CD14-positive monocyte (primary cell): ENCODE measurements around the gene GPC6. TPM values are rescaled to one million over a fixed set of nuclear protein-coding genes. Genes with fewer than 3 reads are reported as not detected.

Experiments
- DNase-seq, 3 donors: peaks; one replicate each; pipeline ENCODE4 v3.0.0-alpha.2; 2011 to 2022
- H2AFZ ChIP-seq: 2 replicates; pipeline ENCODE4 v1.6.0; 2012; ENCODE audit warnings: mild to moderate bottlenecking, low read depth, low read length, inconsistent platforms; ENCODE audit not compliant: insufficient read depth, poor library complexity, severe bottlenecking
- H3K27ac ChIP-seq, 2 donors: 1 replicate in 1 of 2; 2 replicates in 1 of 2; pipeline ENCODE4 v1.5.1; 2012 to 2013; ENCODE audit warnings: low read length in 2 of 2, control low read depth in 1 of 2, inconsistent platforms in 1 of 2, low read depth in 1 of 2, mild to moderate bottlenecking in 1 of 2
- H3K27me3 ChIP-seq, 2 donors: one replicate each; pipeline versions ENCODE4 v1.6.0 to v1.6.1; 2011 to 2013; ENCODE audit warnings: low read length in 2 of 2; ENCODE audit not compliant: control insufficient read depth in 2 of 2, insufficient read depth in 2 of 2
- H3K36me3 ChIP-seq, 2 donors: replicated peaks in 1 of 2; 1 replicate in 1 of 2; 2 replicates in 1 of 2; pipeline versions ENCODE4 v1.5.1 to v1.6.1; 2012 to 2013; ENCODE audit warnings: low read length in 2 of 2, control low read depth in 1 of 2, inconsistent platforms in 1 of 2, mild to moderate bottlenecking in 1 of 2; ENCODE audit not compliant: insufficient read depth in 2 of 2, control insufficient read depth in 1 of 2
- H3K4me1 ChIP-seq, 2 donors: 1 replicate in 1 of 2; 2 replicates in 1 of 2; pipeline versions ENCODE4 v1.5.1 to v1.6.1; 2012 to 2013; ENCODE audit warnings: low read length in 2 of 2, control low read depth in 1 of 2, inconsistent platforms in 1 of 2, mild to moderate bottlenecking in 1 of 2, moderate library complexity in 1 of 2; ENCODE audit not compliant: insufficient read depth in 2 of 2, control insufficient read depth in 1 of 2
- H3K4me2 ChIP-seq: replicated peaks from 2 replicates; pipeline ENCODE3; 2012; ENCODE audit warnings: low read length, moderate library complexity, mild to moderate bottlenecking; ENCODE audit not compliant: poor library complexity, severe bottlenecking; ENCODE audit errors: extremely low read depth
- H3K4me3 ChIP-seq, 3 experiments: fragments of 200-600 bp in 1 of 3; sonication (generic) in 1 of 3; replicated peaks in 1 of 3; 1 replicate in 2 of 3; 2 replicates in 1 of 3; pipeline ENCODE4 v1.5.1; 2011 to 2013; ENCODE audit warnings: low read length in 3 of 3, mild to moderate bottlenecking in 3 of 3, control low read depth in 2 of 3, low read depth in 2 of 3, inconsistent platforms in 1 of 3, moderate library complexity in 1 of 3
- H3K79me2 ChIP-seq: 2 replicates; pipeline ENCODE4 v1.6.0; 2012; ENCODE audit warnings: mild to moderate bottlenecking, control low read depth, inconsistent platforms, low read length, moderate library complexity; ENCODE audit not compliant: insufficient read depth
- H3K9ac ChIP-seq: 2 replicates; pipeline ENCODE4 v1.6.0; 2017; ENCODE audit warnings: low read length, mild to moderate bottlenecking; ENCODE audit not compliant: insufficient read depth, poor library complexity, severe bottlenecking
- H3K9me3 ChIP-seq, 2 donors: replicated peaks in 1 of 2; 1 replicate in 1 of 2; 2 replicates in 1 of 2; pipeline versions ENCODE4 v1.5.1 to v1.6.1; 2012 to 2013; ENCODE audit warnings: low read length in 2 of 2, control low read depth in 1 of 2; ENCODE audit not compliant: control insufficient read depth in 1 of 2, insufficient read depth in 1 of 2
- H4K20me1 ChIP-seq: 2 replicates; pipeline ENCODE4 v1.6.0; 2012; ENCODE audit warnings: mild to moderate bottlenecking, low read length, control low read depth, moderate library complexity; ENCODE audit not compliant: insufficient read depth
- H3K27ac Mint-ChIP-seq, 7 donors: one replicate each; pipeline ENCODE4 v1.8.0; 2020; ENCODE audit warnings: mild to moderate bottlenecking in 7 of 7, mixed read lengths in 7 of 7, moderate library complexity in 6 of 7, inconsistent platforms in 2 of 7
- H3K27me3 Mint-ChIP-seq, 3 donors: one replicate each; pipeline ENCODE4 v1.8.0; 2021 to 2022; ENCODE audit warnings: low read depth in 3 of 3, mild to moderate bottlenecking in 3 of 3, mixed read lengths in 3 of 3, moderate library complexity in 3 of 3, inconsistent platforms in 1 of 3
- H3K36me3 Mint-ChIP-seq, 2 donors: one replicate each; pipeline ENCODE4 v1.8.0; 2020; ENCODE audit warnings: mixed read lengths in 2 of 2, inconsistent platforms in 1 of 2, mild to moderate bottlenecking in 1 of 2
- H3K4me1 Mint-ChIP-seq: one replicate; pipeline ENCODE4 v1.8.0; 2020; ENCODE audit warnings: mild to moderate bottlenecking, mixed read lengths
- H3K4me3 Mint-ChIP-seq, 2 donors: one replicate each; pipeline ENCODE4 v1.8.0; 2020; ENCODE audit warnings: mild to moderate bottlenecking in 2 of 2, mixed read lengths in 2 of 2, moderate library complexity in 1 of 2
- H3K9me3 Mint-ChIP-seq, 7 donors: one replicate each; pipeline ENCODE4 v1.8.0; 2020 to 2022; ENCODE audit warnings: mixed read lengths in 7 of 7, mild to moderate bottlenecking in 6 of 7, moderate library complexity in 6 of 7, inconsistent platforms in 2 of 7
- WGBS: methylation state at CpG from one replicate; pipeline ENCODE4 v1.1.5; 2013; ENCODE audit warnings: missing lambda C conversion rate; ENCODE audit not compliant: insufficient coverage; 5-methylcytosine and 5-hydroxymethylcytosine counted together
- intact Hi-C, 2 donors: fragments of 100-400 bp; cut with micrococcal nuclease; formaldehyde crosslinking; loops; one replicate each; pipeline versions ENCODE4 v1.15.0 to v1.15.1; 2023
- polyA plus RNA-seq, 3 donors: library from polyadenylated mRNA; depleted of rRNA in 1 of 3; unstranded in 2 of 3; stranded (reverse) in 1 of 3; fragments of 300-500 nt in 2 of 3; fragments of >200 nt in 1 of 3; fragmentation: Illumina TruSeq in 2 of 3; gene quantifications; 1 replicate in 2 of 3; 2 replicates in 1 of 3; pipeline ENCODE4 v1.2.3, GENCODE V29; 2012 to 2021
- TF ChIP-seq, protein P1 (sequence below): fragments of 200-600 bp; IDR thresholded peaks from one replicate; pipeline ENCODE4 v1.8.0; 2022; ENCODE audit warnings: antibody characterized with exemption, mild to moderate bottlenecking

Gene GPC6
- polyA plus RNA-seq, 3 donors: not detected

GRCh38 chr13:93621051-93621450, 394.4 kb downstream of the GPC6 start:
- Mint-ChIP-seq H3K27ac (no peak overlapping the region), H3K36me3 (no peaks in the 10 kb centered on the region), H3K4me3 (no peak overlapping the region), H3K27me3 (peaks cover 0 to 3% (median 0%) of the 10 kb centered on the region in 3 donors), H3K9me3 (peaks cover 0 to 6% (median 2%) of the 10 kb centered on the region in 7 donors), H3K4me1 (no peaks in the 10 kb centered on the region)
- Histone ChIP-seq H3K4me1 (no peaks in the 10 kb centered on the region), H4K20me1 (no peaks in the 10 kb centered on the region), H3K27ac (no peak overlapping the region), H3K36me3 (no peaks in the 10 kb centered on the region), H3K79me2 (no peaks in the 10 kb centered on the region), H2AFZ (no peak overlapping the region), H3K27me3 (no peaks in the 10 kb centered on the region), H3K4me2 (no peak overlapping the region), H3K9me3 (no peaks in the 10 kb centered on the region), H3K4me3 (no peak overlapping the region), H3K9ac (no peak overlapping the region)
- 100% methylated on average over 1 of the region's 2 CpGs for WGBS
- intact Hi-C loops: no loop called here
- DNase-seq: no peak
- TF ChIP-seq, protein P1, sequence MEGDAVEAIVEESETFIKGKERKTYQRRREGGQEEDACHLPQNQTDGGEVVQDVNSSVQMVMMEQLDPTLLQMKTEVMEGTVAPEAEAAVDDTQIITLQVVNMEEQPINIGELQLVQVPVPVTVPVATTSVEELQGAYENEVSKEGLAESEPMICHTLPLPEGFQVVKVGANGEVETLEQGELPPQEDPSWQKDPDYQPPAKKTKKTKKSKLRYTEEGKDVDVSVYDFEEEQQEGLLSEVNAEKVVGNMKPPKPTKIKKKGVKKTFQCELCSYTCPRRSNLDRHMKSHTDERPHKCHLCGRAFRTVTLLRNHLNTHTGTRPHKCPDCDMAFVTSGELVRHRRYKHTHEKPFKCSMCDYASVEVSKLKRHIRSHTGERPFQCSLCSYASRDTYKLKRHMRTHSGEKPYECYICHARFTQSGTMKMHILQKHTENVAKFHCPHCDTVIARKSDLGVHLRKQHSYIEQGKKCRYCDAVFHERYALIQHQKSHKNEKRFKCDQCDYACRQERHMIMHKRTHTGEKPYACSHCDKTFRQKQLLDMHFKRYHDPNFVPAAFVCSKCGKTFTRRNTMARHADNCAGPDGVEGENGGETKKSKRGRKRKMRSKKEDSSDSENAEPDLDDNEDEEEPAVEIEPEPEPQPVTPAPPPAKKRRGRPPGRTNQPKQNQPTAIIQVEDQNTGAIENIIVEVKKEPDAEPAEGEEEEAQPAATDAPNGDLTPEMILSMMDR: no peak

DNA sequence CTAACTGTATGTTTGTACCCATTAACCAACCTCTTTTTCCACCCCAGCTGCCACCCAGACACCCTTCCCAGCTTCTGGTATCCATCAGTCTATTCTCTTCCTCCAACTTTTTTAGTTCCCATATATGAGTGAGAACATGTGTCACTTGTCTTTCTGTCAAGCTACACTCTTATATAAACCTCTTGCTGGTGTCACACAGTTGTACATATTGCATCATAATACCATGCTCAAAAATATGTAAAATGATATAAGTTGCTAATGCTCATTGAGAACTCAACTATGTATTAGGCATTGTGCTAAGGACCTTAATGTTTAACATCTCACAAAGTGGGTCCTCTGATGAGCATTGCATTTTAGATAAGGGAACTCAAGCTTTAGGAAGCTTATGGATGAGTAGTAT, 395.4 kb downstream of the GPC6 start:
- H4K20me1 ChIP-seq: no peaks in the 10 kb centered on the region
- H3K9me3 Mint-ChIP-seq: peaks cover 0 to 6% (median 3%) of the 10 kb centered on the region in 7 donors
- no peak overlapping the region for H3K4me2 ChIP-seq
- H3K9ac ChIP-seq: no peak overlapping the region
- no peaks in the 10 kb centered on the region for H3K36me3 Mint-ChIP-seq
- no peak for DNase-seq
- H3K36me3 ChIP-seq: no peaks in the 10 kb centered on the region
- H3K4me3 Mint-ChIP-seq: no peak overlapping the region
- no peaks in the 10 kb centered on the region for H3K4me1 Mint-ChIP-seq
- no peak overlapping the region for H3K4me3 ChIP-seq
- intact Hi-C loops: no loop called here
- H3K27me3 Mint-ChIP-seq: peaks cover 0 to 3% (median 0%) of the 10 kb centered on the region in 3 donors
- H3K27me3 ChIP-seq: no peaks in the 10 kb centered on the region
- TF ChIP-seq, protein P1: no peak
- no peaks in the 10 kb centered on the region for H3K79me2 ChIP-seq
- no peaks in the 10 kb centered on the region for H3K4me1 ChIP-seq
- no peak overlapping the region for H3K27ac Mint-ChIP-seq
- H3K27ac ChIP-seq: no peak overlapping the region
- no peak overlapping the region for H2AFZ ChIP-seq
- H3K9me3 ChIP-seq: no peaks in the 10 kb centered on the region
